HG03045 (cell line): ENCODE measurements around the gene ATXN1.
"Not testable (repeated sequence)": the region's sequence is repeated elsewhere in the genome, so short reads cannot be mapped to it uniquely, and the experiment has no call there.

ENCODE experiments used
- ATAC-seq: cut with Tn5 transposase; IDR thresholded peaks from one replicate; pipeline ENCODE4 v1.9.1; 2021; ENCODE audit warnings: mild to moderate bottlenecking, moderate library complexity; ENCODE audit not compliant: unreplicated experiment

The ATXN1 gene

GRCh38 chr6:16470502-16471221 lies 290.6 kb downstream of the ATXN1 start:
- no peak for ATAC-seq

- no peak for ATAC-seq
Measured at GRCh38 chr6:16468991-16469615, 292.2 kb downstream of the ATXN1 start.

GRCh38 chr6:16466800-16467553 lies 294.3 kb downstream of the ATXN1 start:
- no peak for ATAC-seq

GRCh38 chr6:16464045-16464444 lies 297.2 kb downstream of the ATXN1 start:
- no peak for ATAC-seq

GRCh38 chr6:16463246-16463645 lies 298.0 kb downstream of the ATXN1 start:
- not testable (repeated sequence) for ATAC-seq

- ATAC-seq, result no peak
Measured at GRCh38 chr6:16461491-16461890, 299.8 kb downstream of the ATXN1 start.

GRCh38 chr6:16459472-16459871 lies 301.8 kb downstream of the ATXN1 start:
- ATAC-seq, result not testable (repeated sequence)

GRCh38 chr6:16452348-16452747 lies 308.9 kb downstream of the ATXN1 start:
- no peak for ATAC-seq

GRCh38 chr6:16450821-16451220 lies 310.4 kb downstream of the ATXN1 start:
- ATAC-seq, result no peak

GRCh38 chr6:16450285-16450684 lies 311.0 kb downstream of the ATXN1 start:
- no peak for ATAC-seq

GRCh38 chr6:16446273-16446672 lies 315.0 kb downstream of the ATXN1 start:
- ATAC-seq, result no peak

GRCh38 chr6:16442031-16442430 lies 319.2 kb downstream of the ATXN1 start:
- no peak for ATAC-seq

- ATAC-seq, result no peak
Measured at GRCh38 chr6:16441262-16441661, 320.0 kb downstream of the ATXN1 start.

- ATAC-seq, result no peak
Measured at GRCh38 chr6:16440636-16441212, 320.5 kb downstream of the ATXN1 start.

GRCh38 chr6:16438718-16439591 lies 322.3 kb downstream of the ATXN1 start:
- ATAC-seq, result no peak

GRCh38 chr6:16437984-16438383 lies 323.3 kb downstream of the ATXN1 start:
- ATAC-seq, result no peak

- no peak for ATAC-seq
Measured at GRCh38 chr6:16437095-16437494, 324.2 kb downstream of the ATXN1 start.

GRCh38 chr6:16436550-16436949 lies 324.7 kb downstream of the ATXN1 start:
- ATAC-seq, result no peak

GRCh38 chr6:16434885-16435284 lies 326.4 kb downstream of the ATXN1 start:
- ATAC-seq, result no peak

GRCh38 chr6:16433338-16433890 lies 327.8 kb downstream of the ATXN1 start:
- no peak for ATAC-seq
